Esophagus mucosa (tissue), 1 donor: ENCODE data around the gene DNAH10. TPM values are rescaled to one million over a fixed set of nuclear protein-coding genes. Genes with fewer than 3 reads are reported as not detected.

ENCODE experiments used
- ATAC-seq: fragments of 200-7000 bp; cut with Tn5 transposase; one replicate; pipeline ENCODE4 v1.9.1; 2020
- total RNA-seq: library from RNA; stranded (reverse); gene quantifications from one replicate; pipeline ENCODE4 v1.2.4, GENCODE V29; 2023
- donor health status: DM: yes; HTN: yes; CAD: no.

DNAH10 gene
- total RNA-seq, 1 donor from 2014 or later, result 0.12 TPM

GRCh38 chr12:123799227-123799626 is 37.1 kb downstream of the DNAH10 start:
- no peak for ATAC-seq

GRCh38 chr12:123801573-123802178 is 39.6 kb downstream of the DNAH10 start:
- ATAC-seq, result no peak

GRCh38 chr12:123805173-123805572 is 43.1 kb downstream of the DNAH10 start:
- ATAC-seq, result no peak

GRCh38 chr12:123807002-123807401 is 44.9 kb downstream of the DNAH10 start:
- no peak for ATAC-seq

GRCh38 chr12:123807670-123808069 is 45.6 kb downstream of the DNAH10 start:
- ATAC-seq, result no peak

- no peak for ATAC-seq
Observed at GRCh38 chr12:123808167-123808566, 46.1 kb downstream of the DNAH10 start.

GRCh38 chr12:123813349-123813748 is 51.2 kb downstream of the DNAH10 start:
- no peak for ATAC-seq

GRCh38 chr12:123815968-123816367 is 53.9 kb downstream of the DNAH10 start:
- ATAC-seq, result no peak

GRCh38 chr12:123816896-123817537 is 54.9 kb downstream of the DNAH10 start:
- ATAC-seq, result no peak

- ATAC-seq, result no peak
Observed at GRCh38 chr12:123822804-123823203, 60.7 kb downstream of the DNAH10 start.

- no peak for ATAC-seq
Observed at GRCh38 chr12:123828120-123828519, 66.0 kb downstream of the DNAH10 start.

- no peak for ATAC-seq
Observed at GRCh38 chr12:123828854-123829547, 66.9 kb downstream of the DNAH10 start.

- no peak for ATAC-seq
Observed at GRCh38 chr12:123829561-123829960, 67.5 kb downstream of the DNAH10 start.

- ATAC-seq, result no peak
Observed at GRCh38 chr12:123830675-123831074, 68.6 kb downstream of the DNAH10 start.

- ATAC-seq, result no peak
Observed at GRCh38 chr12:123832052-123832451, 70.0 kb downstream of the DNAH10 start.

- no peak for ATAC-seq
Observed at GRCh38 chr12:123833830-123834229, 71.7 kb downstream of the DNAH10 start.

GRCh38 chr12:123834845-123835244 is 72.7 kb downstream of the DNAH10 start:
- ATAC-seq, result no peak

- no peak for ATAC-seq
Observed at GRCh38 chr12:123836292-123836691, 74.2 kb downstream of the DNAH10 start.

- no peak for ATAC-seq
Observed at GRCh38 chr12:123839826-123840225, 77.7 kb downstream of the DNAH10 start.

GRCh38 chr12:123840765-123841425 is 78.8 kb downstream of the DNAH10 start:
- no peak for ATAC-seq

GRCh38 chr12:123843912-123844748 is 82.0 kb downstream of the DNAH10 start:
- no peak for ATAC-seq

GRCh38 chr12:123845881-123846280 is 83.8 kb downstream of the DNAH10 start:
- ATAC-seq, result no peak
